ENCODE measurements around the gene SMYD3. TPM values are rescaled to one million over a fixed set of nuclear protein-coding genes. Genes with fewer than 3 reads are reported as not detected.

SMYD3 gene
- total RNA-seq, 1 donor from 2014 or later: 29.2 TPM

GRCh38 chr1:245754463-245754961 lies 752.6 kb downstream of the SMYD3 start:
- Histone ChIP-seq H3K36me3 (ENCODE audit: control insufficient read depth, insufficient read depth, low read length) (no peaks in the 10 kb centered on the region), H3K27me3 (ENCODE audit: control insufficient read depth, insufficient read depth, low read length) (no peaks in the 10 kb centered on the region), H3K4me3 (ENCODE audit: low read depth, low read length) (no peak overlapping the region)
- no peak for DNase-seq (ENCODE audit: low read depth)
- TF ChIP-seq CTCF (IDR thresholded peaks at IDR 0.05; ENCODE audit: insufficient read depth, low read length, poor library complexity, severe bottlenecking): no peak

- DNase-seq (ENCODE audit: low read depth): no peak
- Histone ChIP-seq H3K36me3 (ENCODE audit: control insufficient read depth, insufficient read depth, low read length) (no peaks in the 10 kb centered on the region), H3K27me3 (ENCODE audit: control insufficient read depth, insufficient read depth, low read length) (no peaks in the 10 kb centered on the region), H3K4me3 (ENCODE audit: low read depth, low read length) (no peak overlapping the region)
- TF ChIP-seq CTCF (IDR thresholded peaks at IDR 0.05; ENCODE audit: insufficient read depth, low read length, poor library complexity, severe bottlenecking): no peak
These were observed 753.3 kb downstream of the SMYD3 start for GRCh38 chr1:245753807-245754206.

GRCh38 chr1:245752561-245752960 lies 754.5 kb downstream of the SMYD3 start:
- TF ChIP-seq CTCF (IDR thresholded peaks at IDR 0.05; ENCODE audit: insufficient read depth, low read length, poor library complexity, severe bottlenecking): no peak
- Histone ChIP-seq H3K4me3 (ENCODE audit: low read depth, low read length) (no peak overlapping the region), H3K27me3 (ENCODE audit: control insufficient read depth, insufficient read depth, low read length) (no peaks in the 10 kb centered on the region), H3K36me3 (ENCODE audit: control insufficient read depth, insufficient read depth, low read length) (no peaks in the 10 kb centered on the region)
- no peak for DNase-seq (ENCODE audit: low read depth)

GRCh38 chr1:245751726-245752470 lies 755.2 kb downstream of the SMYD3 start:
- DNase-seq (ENCODE audit: low read depth): no peak
- H3K27me3 ChIP-seq (ENCODE audit: control insufficient read depth, insufficient read depth, low read length): no peaks in the 10 kb centered on the region
- H3K36me3 ChIP-seq (ENCODE audit: control insufficient read depth, insufficient read depth, low read length): no peaks in the 10 kb centered on the region
- TF ChIP-seq CTCF (IDR thresholded peaks at IDR 0.05; ENCODE audit: insufficient read depth, low read length, poor library complexity, severe bottlenecking): no peak
- no peak overlapping the region for H3K4me3 ChIP-seq (ENCODE audit: low read depth, low read length)

GRCh38 chr1:245751116-245751515 lies 756.0 kb downstream of the SMYD3 start:
- H3K27me3 ChIP-seq (ENCODE audit: control insufficient read depth, insufficient read depth, low read length): no peaks in the 10 kb centered on the region
- no peak for TF ChIP-seq CTCF (IDR thresholded peaks at IDR 0.05; ENCODE audit: insufficient read depth, low read length, poor library complexity, severe bottlenecking)
- DNase-seq (ENCODE audit: low read depth): no peak
- H3K36me3 ChIP-seq (ENCODE audit: control insufficient read depth, insufficient read depth, low read length): no peaks in the 10 kb centered on the region
- no peak overlapping the region for H3K4me3 ChIP-seq (ENCODE audit: low read depth, low read length)

GRCh38 chr1:245750261-245750660 lies 756.8 kb downstream of the SMYD3 start:
- DNase-seq (ENCODE audit: low read depth): no peak
- no peaks in the 10 kb centered on the region for H3K27me3 ChIP-seq (ENCODE audit: control insufficient read depth, insufficient read depth, low read length)
- H3K4me3 ChIP-seq (ENCODE audit: low read depth, low read length): no peak overlapping the region
- no peak for TF ChIP-seq CTCF (IDR thresholded peaks at IDR 0.05; ENCODE audit: insufficient read depth, low read length, poor library complexity, severe bottlenecking)
- no peaks in the 10 kb centered on the region for H3K36me3 ChIP-seq (ENCODE audit: control insufficient read depth, insufficient read depth, low read length)

Data from kidney epithelial cell (primary cell).